Central memory CD8-positive, alpha-beta T cell (primary cell): Measurements from ENCODE around the gene ALDH3A1.

ENCODE experiments used
- ATAC-seq: fragments of 150-1000 bp; cut with Tn5 transposase; replicated peaks from 2 replicates; pipeline ENCODE4 v1.10.0; 2022; ENCODE audit warnings: mild to moderate bottlenecking, moderate FRiP score, moderate number of reproducible peaks; ENCODE audit not compliant: poor library complexity, severe bottlenecking; ENCODE audit errors: extremely low read depth
- DNase-seq, 2 donors: peaks; one replicate each; pipeline ENCODE4 v3.0.0; 2021; ENCODE audit warnings: low spot score in 2 of 2
- H3K27ac Mint-ChIP-seq: one replicate; pipeline ENCODE4 v1.8.0; 2022; ENCODE audit warnings: low read depth, mild to moderate bottlenecking, moderate library complexity, mixed read lengths
- H3K27me3 Mint-ChIP-seq: one replicate; pipeline ENCODE4 v1.8.0; 2022; ENCODE audit warnings: mixed read lengths
- H3K36me3 Mint-ChIP-seq: one replicate; pipeline ENCODE4 v1.8.0; 2022; ENCODE audit warnings: mild to moderate bottlenecking, moderate library complexity, mixed read lengths; ENCODE audit not compliant: insufficient read depth
- H3K4me1 Mint-ChIP-seq: one replicate; pipeline ENCODE4 v1.8.0; 2022; ENCODE audit warnings: mixed read lengths
- H3K4me3 Mint-ChIP-seq: one replicate; pipeline ENCODE4 v1.8.0; 2022; ENCODE audit warnings: mild to moderate bottlenecking, moderate library complexity, mixed read lengths
- H3K9me3 Mint-ChIP-seq: one replicate; pipeline ENCODE4 v1.8.0; 2022; ENCODE audit warnings: mixed read lengths

The ALDH3A1 gene

DNA sequence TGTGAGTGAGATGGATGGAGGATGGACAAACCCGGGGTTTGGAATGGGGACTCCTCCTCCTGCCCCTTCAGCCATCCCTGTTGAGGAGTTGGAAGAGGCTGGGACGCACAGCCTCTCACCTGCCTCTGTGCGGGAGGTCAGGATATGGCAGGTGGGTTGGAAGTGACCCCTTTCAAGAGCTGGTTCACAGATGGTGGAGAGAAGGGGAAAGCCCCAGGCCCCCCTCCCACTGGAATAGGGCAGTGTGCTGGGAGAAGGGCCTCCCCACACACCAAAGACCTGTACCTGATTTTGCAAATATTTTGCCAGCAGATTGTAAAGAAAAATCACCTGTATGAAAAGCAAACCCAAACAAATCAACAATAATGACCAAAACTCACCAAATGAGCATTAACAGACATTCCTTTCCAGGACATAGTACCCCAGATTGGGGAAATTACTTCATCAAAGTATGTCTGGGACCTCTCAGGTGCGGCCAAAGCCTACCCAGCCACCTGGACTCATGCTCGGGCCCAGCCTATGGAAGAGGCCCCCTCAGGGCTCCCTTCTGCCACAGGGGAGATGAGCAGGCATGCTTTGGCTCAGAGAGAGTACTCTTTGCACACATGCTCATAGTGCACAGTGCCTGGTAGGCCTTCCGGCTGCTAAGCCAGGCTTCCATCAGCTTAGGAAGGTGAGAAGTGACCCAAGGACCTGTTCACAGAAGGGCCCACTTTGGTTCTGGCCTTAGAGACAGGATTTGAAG lies 39.5 kb downstream of the ALDH3A1 start:
- H3K9me3 Mint-ChIP-seq: no peaks in the 10 kb centered on the region
- no peaks in the 10 kb centered on the region for H3K36me3 Mint-ChIP-seq
- ATAC-seq (no peak), DNase-seq (no peak)
- no peaks in the 10 kb centered on the region for H3K4me1 Mint-ChIP-seq
- no peaks in the 10 kb centered on the region for H3K27me3 Mint-ChIP-seq
- H3K4me3 Mint-ChIP-seq: no peak overlapping the region
- no peak overlapping the region for H3K27ac Mint-ChIP-seq

DNA sequence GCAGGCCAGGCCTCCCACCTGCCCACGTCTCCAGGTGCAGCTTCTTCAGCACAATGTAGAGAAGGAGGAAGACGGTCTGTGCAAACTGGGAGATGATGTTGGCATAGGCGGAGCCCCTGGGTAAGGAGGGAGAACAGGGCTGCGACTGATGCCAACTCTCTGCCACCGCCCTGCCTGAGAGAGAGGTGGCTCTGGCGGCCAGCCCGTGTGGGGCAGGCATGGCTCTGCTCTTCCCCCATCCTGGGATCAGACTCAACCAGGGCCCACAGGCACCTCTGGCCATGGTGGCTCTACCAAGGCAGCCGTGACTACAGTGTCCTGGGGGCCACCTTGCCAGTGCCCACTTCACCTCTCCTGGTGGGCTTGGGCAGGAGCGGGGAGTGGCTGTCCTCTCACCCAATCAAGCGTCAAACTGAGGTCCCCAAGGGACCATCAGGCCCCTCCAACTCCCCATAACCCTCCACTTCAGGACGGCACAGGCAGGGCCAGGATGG lies 40.3 kb downstream of the ALDH3A1 start:
- no peaks in the 10 kb centered on the region for H3K27me3 Mint-ChIP-seq
- H3K27ac Mint-ChIP-seq: no peak overlapping the region
- no peak overlapping the region for H3K4me3 Mint-ChIP-seq
- no peaks in the 10 kb centered on the region for H3K36me3 Mint-ChIP-seq
- H3K4me1 Mint-ChIP-seq: no peaks in the 10 kb centered on the region
- ATAC-seq (no peak), DNase-seq (no peak)
- no peaks in the 10 kb centered on the region for H3K9me3 Mint-ChIP-seq

GRCh38 chr17:19706791-19707727 lies 41.0 kb downstream of the ALDH3A1 start:
- ATAC-seq (no peak), DNase-seq (no peak)
- H3K4me3 Mint-ChIP-seq: no peak overlapping the region
- no peaks in the 10 kb centered on the region for H3K36me3 Mint-ChIP-seq
- H3K4me1 Mint-ChIP-seq: no peaks in the 10 kb centered on the region
- no peaks in the 10 kb centered on the region for H3K9me3 Mint-ChIP-seq
- H3K27ac Mint-ChIP-seq: no peak overlapping the region
- no peaks in the 10 kb centered on the region for H3K27me3 Mint-ChIP-seq

DNA sequence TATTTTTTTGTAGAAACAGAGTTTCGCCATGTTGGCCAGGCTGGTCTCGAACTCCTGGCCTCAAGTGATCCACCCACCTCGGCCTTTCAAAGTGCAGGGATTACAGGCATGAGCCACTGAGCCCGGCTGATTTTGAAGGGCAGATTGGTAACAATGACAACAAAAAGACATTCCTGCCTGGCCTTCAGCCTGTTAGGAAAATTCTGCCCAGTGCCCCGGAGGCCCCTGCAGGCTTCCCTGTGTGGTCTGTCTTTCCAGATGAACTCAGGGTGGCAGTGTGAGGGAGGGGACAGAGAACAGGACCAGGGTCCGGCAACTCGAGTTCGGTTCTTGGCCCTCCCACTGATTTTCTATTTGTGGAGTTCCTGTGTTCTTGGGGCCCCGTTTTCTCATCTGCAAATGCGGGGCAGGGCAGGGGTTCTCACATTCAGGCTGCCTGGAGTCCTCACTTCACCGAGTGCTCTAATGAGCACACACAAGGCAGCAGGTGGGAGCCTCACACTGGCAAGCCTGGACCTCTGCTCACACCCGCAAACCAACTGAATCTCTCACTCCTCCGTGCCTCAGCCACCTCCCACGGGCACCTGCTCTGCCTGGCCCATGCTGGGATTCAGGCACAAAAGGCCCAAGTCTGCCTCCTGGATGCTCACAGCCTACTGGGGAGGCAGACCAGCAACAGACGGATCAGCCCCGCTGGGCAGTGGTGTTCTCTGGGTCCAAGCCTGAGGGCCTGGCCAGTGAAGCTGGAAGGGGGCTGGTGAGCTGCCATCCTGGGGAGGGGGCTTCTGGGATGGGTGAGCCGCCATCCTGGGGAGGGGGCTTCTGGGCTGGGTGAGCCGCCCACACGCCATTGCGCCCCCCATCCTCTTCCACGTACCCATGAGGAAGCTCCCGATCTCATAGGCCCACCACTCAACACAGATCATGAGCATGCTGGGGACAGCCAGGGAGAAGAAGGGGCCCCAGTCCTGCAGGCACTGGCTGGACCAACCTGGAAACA lies 42.0 kb downstream of the ALDH3A1 start:
- H3K36me3 Mint-ChIP-seq: no peaks in the 10 kb centered on the region
- H3K27me3 Mint-ChIP-seq: no peaks in the 10 kb centered on the region
- H3K4me1 Mint-ChIP-seq: no peaks in the 10 kb centered on the region
- H3K9me3 Mint-ChIP-seq: no peaks in the 10 kb centered on the region
- no peak for ATAC-seq
- no peak overlapping the region for H3K4me3 Mint-ChIP-seq
- DNase-seq: no peak
- H3K27ac Mint-ChIP-seq: no peak overlapping the region

DNA sequence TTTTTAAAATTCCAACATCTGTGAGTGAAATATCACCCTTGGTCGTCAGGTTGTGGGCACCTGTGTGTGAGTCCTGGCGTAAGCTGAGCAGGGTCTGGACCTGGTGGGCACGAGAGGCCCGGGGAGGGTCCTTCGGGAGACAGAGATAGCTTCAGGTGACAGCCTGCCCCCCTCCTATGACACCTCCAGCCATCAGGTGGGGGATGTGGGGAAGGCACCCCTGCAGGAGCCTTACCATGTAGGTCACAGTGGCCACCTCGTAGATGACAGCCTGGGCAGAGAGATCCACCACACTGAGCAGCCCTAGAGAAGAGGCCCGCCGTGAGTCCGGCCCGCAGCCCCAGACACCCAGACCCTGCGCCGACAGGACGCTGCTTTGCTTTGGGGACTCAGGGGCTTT lies 42.9 kb downstream of the ALDH3A1 start:
- no peak overlapping the region for H3K27ac Mint-ChIP-seq
- no peaks in the 10 kb centered on the region for H3K4me1 Mint-ChIP-seq
- no peak overlapping the region for H3K4me3 Mint-ChIP-seq
- ATAC-seq: no peak
- no peak for DNase-seq
- no peaks in the 10 kb centered on the region for H3K9me3 Mint-ChIP-seq
- no peaks in the 10 kb centered on the region for H3K36me3 Mint-ChIP-seq
- no peaks in the 10 kb centered on the region for H3K27me3 Mint-ChIP-seq

DNA sequence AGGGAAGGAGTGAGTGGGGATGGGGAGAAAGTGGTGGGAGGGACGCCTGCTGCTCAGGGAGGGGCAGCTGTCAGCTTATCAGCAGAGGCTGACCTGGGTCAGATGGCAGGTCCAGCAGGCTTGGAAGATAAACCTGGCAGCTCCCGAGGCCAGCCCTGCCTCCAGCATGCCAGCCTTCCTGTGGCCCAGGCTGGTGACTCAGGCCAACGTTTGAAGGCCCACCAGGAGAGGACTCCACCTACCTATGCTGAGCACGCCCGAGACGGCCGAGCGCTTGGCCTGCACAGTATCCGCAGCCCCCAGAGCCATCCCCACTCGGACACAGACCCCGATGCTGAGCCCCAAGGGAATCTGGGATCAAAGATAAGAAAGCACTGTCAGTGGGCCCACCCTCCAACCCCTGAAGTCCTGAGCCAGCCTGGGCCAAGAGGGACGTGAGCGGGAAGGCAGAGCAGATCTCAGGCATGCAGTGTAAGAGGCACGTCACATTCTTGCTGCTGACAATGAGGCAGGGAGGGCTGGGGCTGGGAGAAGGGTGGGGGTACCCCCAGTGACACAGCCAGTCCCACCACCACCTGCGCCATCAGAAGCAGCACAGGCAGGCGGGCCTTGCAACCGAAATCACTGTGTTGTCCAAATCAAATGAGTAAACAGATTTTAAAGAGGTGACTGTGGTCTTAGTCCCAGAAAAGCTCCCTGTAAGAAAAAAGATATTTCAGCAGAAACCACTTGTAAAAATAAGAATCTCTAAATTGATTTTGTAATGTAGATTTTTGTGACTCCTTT lies 44.1 kb downstream of the ALDH3A1 start:
- H3K9me3 Mint-ChIP-seq: no peaks in the 10 kb centered on the region
- H3K27me3 Mint-ChIP-seq: no peaks in the 10 kb centered on the region
- DNase-seq (no peak), ATAC-seq (no peak)
- H3K4me3 Mint-ChIP-seq: no peak overlapping the region
- no peaks in the 10 kb centered on the region for H3K36me3 Mint-ChIP-seq
- peak overlapping the region; percentile 7 for H3K27ac Mint-ChIP-seq
- no peaks in the 10 kb centered on the region for H3K4me1 Mint-ChIP-seq

DNA sequence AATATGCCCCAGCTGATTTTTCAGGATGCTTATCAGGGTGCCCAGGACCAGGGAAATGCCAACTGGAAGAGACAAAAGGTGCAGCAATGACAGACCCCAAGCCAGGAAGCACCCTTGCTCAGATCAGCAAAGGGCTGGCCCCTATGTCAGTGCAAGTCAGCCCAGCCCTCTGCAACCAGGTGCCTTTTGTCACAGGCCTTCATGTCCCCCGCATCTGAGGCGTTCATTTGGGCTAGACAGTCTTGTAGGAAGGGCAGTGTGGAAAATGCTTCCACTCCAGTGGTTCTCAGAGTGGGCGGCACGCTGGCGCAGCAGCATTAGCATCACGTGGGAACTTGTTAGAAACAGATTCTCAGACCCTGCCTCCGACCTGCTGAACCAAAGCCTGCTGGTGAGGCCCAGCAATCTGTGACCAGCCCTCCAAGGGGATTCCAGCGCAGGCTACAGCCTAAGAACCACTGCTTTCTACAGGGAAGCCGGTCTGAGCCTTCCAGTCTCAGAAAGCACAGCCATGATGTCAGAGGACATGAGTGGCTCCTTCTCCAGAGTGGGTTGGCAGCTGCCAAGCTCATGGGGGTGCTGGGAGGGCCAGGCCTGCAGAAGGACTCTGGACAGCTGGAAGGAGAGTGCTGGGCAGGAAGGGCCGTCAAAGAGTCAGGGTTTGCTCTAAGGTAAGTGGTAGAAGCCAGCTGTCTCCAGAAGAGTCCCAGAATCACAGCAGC lies 44.8 kb downstream of the ALDH3A1 start:
- Mint-ChIP-seq H3K27ac (peak overlapping the region; percentile 7), H3K4me3 (no peak overlapping the region), H3K4me1 (no peaks in the 10 kb centered on the region), H3K36me3 (no peaks in the 10 kb centered on the region), H3K27me3 (no peaks in the 10 kb centered on the region), H3K9me3 (no peaks in the 10 kb centered on the region)
- no peak for ATAC-seq
- no peak for DNase-seq

- no peak for ATAC-seq
- Mint-ChIP-seq H3K27ac (no peak overlapping the region), H3K9me3 (no peaks in the 10 kb centered on the region), H3K4me3 (no peak overlapping the region), H3K27me3 (no peaks in the 10 kb centered on the region), H3K36me3 (no peaks in the 10 kb centered on the region), H3K4me1 (no peaks in the 10 kb centered on the region)
- no peak for DNase-seq
Observed at GRCh38 chr17:19702217-19702641, 45.9 kb downstream of the ALDH3A1 start.
